Kasumi-1 (cell line): ENCODE data around the gene MKI67.
A peak's percentile ranks its signal among the peaks of the same experiment; 100 is the strongest.
"Not testable (repeated sequence)": the region's sequence is repeated elsewhere in the genome, so short reads cannot be mapped to it uniquely, and the experiment has no call there.

Experiments
- DNase-seq, 2 experiments: peaks; one replicate each; lab custom pipeline; 2025; lab: John Stamatoyannopoulos, UW

MKI67 gene

GRCh38 chr10:128150045-128150493, 23.8 kb upstream of the MKI67 start:
- DNase-seq = peak; percentile 83 to 84

- no peak for DNase-seq
Observed at GRCh38 chr10:128149267-128150014, 23.2 kb upstream of the MKI67 start.

- no peak for DNase-seq
Observed at GRCh38 chr10:128147669-128148068, 21.4 kb upstream of the MKI67 start.

- DNase-seq = no peak
Observed at GRCh38 chr10:128147064-128147463, 20.8 kb upstream of the MKI67 start.

GRCh38 chr10:128144547-128144946, 18.3 kb upstream of the MKI67 start:
- no peak for DNase-seq

- DNase-seq = no peak
Observed at GRCh38 chr10:128143531-128143930, 17.3 kb upstream of the MKI67 start.

GRCh38 chr10:128140425-128140824, 14.2 kb upstream of the MKI67 start:
- DNase-seq = no peak

GRCh38 chr10:128138429-128138828, 12.2 kb upstream of the MKI67 start:
- DNase-seq = not testable (repeated sequence)

- DNase-seq = no peak
Observed at GRCh38 chr10:128137877-128138276, 11.7 kb upstream of the MKI67 start.

GRCh38 chr10:128130051-128130450, 3.8 kb upstream of the MKI67 start:
- no peak for DNase-seq

- no peak for DNase-seq
Observed at GRCh38 chr10:128128582-128128981, 2.4 kb upstream of the MKI67 start.

- DNase-seq = peak in 1 of 2 experiments; percentile 58
Observed at GRCh38 chr10:128125416-128125943, 743 bp downstream of the MKI67 start.

GRCh38 chr10:128124813-128125403, 1.3 kb downstream of the MKI67 start:
- DNase-seq = peak in 1 of 2 experiments; percentile 58

- DNase-seq = no peak
Observed at GRCh38 chr10:128123846-128124245, 2.4 kb downstream of the MKI67 start.

GRCh38 chr10:128122931-128123330, 3.3 kb downstream of the MKI67 start:
- DNase-seq = no peak

GRCh38 chr10:128121750-128122412, 4.3 kb downstream of the MKI67 start:
- no peak for DNase-seq

- DNase-seq = no peak
Observed at GRCh38 chr10:128116851-128117615, 9.2 kb downstream of the MKI67 start.

GRCh38 chr10:128116187-128116586, 10.0 kb downstream of the MKI67 start:
- DNase-seq = no peak

- DNase-seq = no peak
Observed at GRCh38 chr10:128115356-128115755, 10.9 kb downstream of the MKI67 start.

- no peak for DNase-seq
Observed at GRCh38 chr10:128114901-128115300, 11.3 kb downstream of the MKI67 start.

- DNase-seq = no peak
Observed at GRCh38 chr10:128113026-128113425, 13.2 kb downstream of the MKI67 start.

- no peak for DNase-seq
Observed at GRCh38 chr10:128111696-128112095, 14.5 kb downstream of the MKI67 start.
